Lower lobe of right lung (tissue), 2 donors: ENCODE results near the gene GZMM. TPM values are rescaled to one million over a fixed set of nuclear protein-coding genes. Genes with fewer than 3 reads are reported as not detected.
"Not testable (repeated sequence)": the region's sequence is repeated elsewhere in the genome, so short reads cannot be mapped to it uniquely, and the experiment has no call there.

Source experiments
- ATAC-seq, 2 donors: fragments of 200-7000 bp; cut with Tn5 transposase; one replicate each; pipeline ENCODE4 v1.9.1; 2020 to 2022; ENCODE audit warnings: mild to moderate bottlenecking in 2 of 2, moderate library complexity in 2 of 2
- DNase-seq: peaks from one replicate; pipeline ENCODE4 v3.0.0-alpha.2; 2020
- H3K27ac ChIP-seq: fragments of 200-600 bp; one replicate; pipeline ENCODE4 v1.8.0; 2022
- H3K27me3 ChIP-seq: fragments of 200-600 bp; one replicate; pipeline ENCODE4 v1.8.0; 2022; ENCODE audit warnings: low read depth
- H3K36me3 ChIP-seq: fragments of 200-600 bp; one replicate; pipeline ENCODE4 v1.8.0; 2022; ENCODE audit warnings: mild to moderate bottlenecking
- H3K4me1 ChIP-seq: fragments of 200-600 bp; one replicate; pipeline ENCODE4 v1.8.0; 2022
- H3K4me3 ChIP-seq: fragments of 200-600 bp; one replicate; pipeline ENCODE4 v1.8.0; 2022; ENCODE audit warnings: mild to moderate bottlenecking
- H3K9me3 ChIP-seq: fragments of 200-600 bp; one replicate; pipeline ENCODE4 v1.8.0; 2022
- CTCF ChIP-seq: fragments of 200-600 bp; IDR thresholded peaks from one replicate; pipeline ENCODE4 v1.8.0; 2022; ENCODE audit warnings: antibody characterized with exemption, mild to moderate bottlenecking
- intact Hi-C: fragments of 100-400 bp; cut with DNase I; formaldehyde crosslinking; loops from one replicate; pipeline ENCODE4 v1.11.0; 2022
- total RNA-seq: library from RNA; stranded (reverse); fragmentation: NEBNext Ultra II Directional; extraction: Animal tissue kit (Norgen Biotek cat#: 25700); gene quantifications from one replicate; pipeline ENCODE4 v1.2.1, GENCODE V29; 2021
- donor health status: DM: no; HTN: yes; CAD: no; lungs with severe emphysema.

The GZMM gene
- total RNA-seq, 1 donor from 2014 or later, result 3.6 TPM

GRCh38 chr19:582497-583197 lies 38.8 kb downstream of the GZMM start:
- H3K27ac ChIP-seq, result no peak overlapping the region
- peaks cover 53% of the 10 kb centered on the region for H3K36me3 ChIP-seq
- intact Hi-C loops, result no loop called here
- DNase-seq (no peak), ATAC-seq (no peak)
- peaks cover 8% of the 10 kb centered on the region for H3K4me1 ChIP-seq
- no peak for TF ChIP-seq CTCF
- peaks cover 21% of the 10 kb centered on the region for H3K27me3 ChIP-seq
- H3K9me3 ChIP-seq, result no peaks in the 10 kb centered on the region
- no peak overlapping the region for H3K4me3 ChIP-seq

GRCh38 chr19:583198-583967 lies 39.5 kb downstream of the GZMM start:
- Histone ChIP-seq H3K27ac (no peak overlapping the region), H3K9me3 (no peaks in the 10 kb centered on the region), H3K36me3 (peaks cover 46% of the 10 kb centered on the region), H3K4me3 (no peak overlapping the region), H3K27me3 (peaks cover 28% of the 10 kb centered on the region), H3K4me1 (peaks cover 12% of the 10 kb centered on the region)
- DNase-seq (no peak), ATAC-seq (no peak)
- TF ChIP-seq CTCF, result no peak
- intact Hi-C loops, result no loop called here

GRCh38 chr19:583968-584239 lies 40.1 kb downstream of the GZMM start:
- no peak for ATAC-seq
- intact Hi-C loops, result no loop called here

GRCh38 chr19:584240-585001 lies 40.6 kb downstream of the GZMM start:
- H3K4me1 ChIP-seq, result peaks cover 22% of the 10 kb centered on the region
- no peak overlapping the region for H3K27ac ChIP-seq
- DNase-seq, result no peak
- H3K27me3 ChIP-seq, result peaks cover 39% of the 10 kb centered on the region
- no peaks in the 10 kb centered on the region for H3K9me3 ChIP-seq
- peaks cover 41% of the 10 kb centered on the region for H3K36me3 ChIP-seq
- ATAC-seq, result peak; percentile 62 to 68
- no peak overlapping the region for H3K4me3 ChIP-seq
- intact Hi-C loops, result no loop called here
- TF ChIP-seq CTCF, result peak; percentile 88

More at GRCh38 chr19:583968-584239, 40.1 kb downstream of the GZMM start:
- Histone ChIP-seq H3K36me3 (peaks cover 44% of the 10 kb centered on the region), H3K27ac (no peak overlapping the region), H3K9me3 (no peaks in the 10 kb centered on the region), H3K4me3 (no peak overlapping the region), H3K4me1 (peaks cover 17% of the 10 kb centered on the region), H3K27me3 (peaks cover 34% of the 10 kb centered on the region)
- DNase-seq, result no peak
- TF ChIP-seq CTCF, result no peak

- intact Hi-C loops, H3K9me3 ChIP-seq, H3K27ac ChIP-seq, DNase-seq, ATAC-seq, H3K4me3 ChIP-seq: not testable (repeated sequence)
- H3K4me1 ChIP-seq, result peaks cover 22% of the 10 kb centered on the region
- peaks cover 33% of the 10 kb centered on the region for H3K36me3 ChIP-seq
- peaks cover 39% of the 10 kb centered on the region for H3K27me3 ChIP-seq
Observed at GRCh38 chr19:585146-585545, 41.3 kb downstream of the GZMM start.
